Stromal cell of bone marrow (primary cell): Measurements from ENCODE around the gene DEPDC5.
A peak's percentile ranks its signal among the peaks of the same experiment; 100 is the strongest.
"Not testable (repeated sequence)": the region's sequence is repeated elsewhere in the genome, so short reads cannot be mapped to it uniquely, and the experiment has no call there.

Source experiments
- DNase-seq: peaks from one replicate; pipeline ENCODE4 v3.0.0-alpha.2; 2012; ENCODE audit warnings: low read depth

The DEPDC5 gene

GRCh38 chr22:31753634-31754501 lies at the start of gene DEPDC5:
Gene DEPDC5, plus strand, starts transcription at chr22:31754019. Its CDS starts 903 bp downstream, at chr22:31754922.
- peak; percentile 90 for DNase-seq

- DNase-seq = no peak
Measured at GRCh38 chr22:31707519-31707918, 46.3 kb upstream of the DEPDC5 start.

DNA sequence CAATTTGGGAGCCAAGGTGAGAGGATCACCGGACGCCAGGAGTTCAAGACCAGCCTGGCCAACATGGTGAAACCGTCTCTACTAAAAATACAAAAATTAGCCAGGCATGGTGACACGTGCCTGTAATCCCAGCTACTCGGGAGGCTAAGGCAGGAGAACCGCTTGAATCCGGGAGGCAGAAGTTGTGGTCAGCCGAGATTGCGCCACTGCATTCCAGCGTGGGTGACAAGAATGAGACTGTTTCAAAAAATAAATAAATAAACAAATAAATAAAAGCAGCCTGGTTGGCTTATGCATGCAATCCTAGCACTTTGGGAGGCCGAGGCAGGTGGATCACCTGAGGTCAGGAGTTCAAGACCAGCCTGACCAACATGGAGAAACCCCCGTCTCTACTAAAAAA lies 42.6 kb upstream of the DEPDC5 start:
- DNase-seq = not testable (repeated sequence)

DNA sequence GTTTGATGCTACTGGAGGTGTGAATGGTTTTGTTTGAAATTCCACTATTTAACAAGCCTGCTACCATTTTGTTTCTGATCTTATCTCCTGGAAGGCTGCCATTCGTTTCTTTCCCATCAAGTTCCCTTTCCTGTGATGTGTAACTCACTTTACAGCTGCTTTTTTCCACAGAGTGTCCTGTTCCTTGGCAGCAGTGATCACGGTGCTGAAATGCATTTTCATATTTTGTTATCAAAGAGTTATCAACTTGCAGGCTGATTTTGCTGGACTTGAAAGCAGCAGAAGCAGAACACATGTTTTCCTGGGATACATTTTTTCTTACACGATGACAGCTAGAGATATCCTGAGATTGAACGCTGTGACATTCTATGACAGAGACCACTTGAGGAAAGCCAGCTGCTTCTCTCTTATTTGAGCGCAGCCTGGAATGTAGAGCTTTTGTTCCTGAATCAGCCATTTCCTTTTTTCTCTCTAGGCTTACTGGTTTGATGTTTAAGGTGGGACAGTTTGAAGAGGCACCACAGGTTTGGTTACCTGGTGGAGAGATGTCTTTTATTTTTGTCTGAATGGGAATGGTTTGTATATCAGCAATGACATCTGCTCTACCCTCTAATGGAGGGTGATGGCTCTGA lies 38.6 kb upstream of the DEPDC5 start:
- DNase-seq = no peak

DNA sequence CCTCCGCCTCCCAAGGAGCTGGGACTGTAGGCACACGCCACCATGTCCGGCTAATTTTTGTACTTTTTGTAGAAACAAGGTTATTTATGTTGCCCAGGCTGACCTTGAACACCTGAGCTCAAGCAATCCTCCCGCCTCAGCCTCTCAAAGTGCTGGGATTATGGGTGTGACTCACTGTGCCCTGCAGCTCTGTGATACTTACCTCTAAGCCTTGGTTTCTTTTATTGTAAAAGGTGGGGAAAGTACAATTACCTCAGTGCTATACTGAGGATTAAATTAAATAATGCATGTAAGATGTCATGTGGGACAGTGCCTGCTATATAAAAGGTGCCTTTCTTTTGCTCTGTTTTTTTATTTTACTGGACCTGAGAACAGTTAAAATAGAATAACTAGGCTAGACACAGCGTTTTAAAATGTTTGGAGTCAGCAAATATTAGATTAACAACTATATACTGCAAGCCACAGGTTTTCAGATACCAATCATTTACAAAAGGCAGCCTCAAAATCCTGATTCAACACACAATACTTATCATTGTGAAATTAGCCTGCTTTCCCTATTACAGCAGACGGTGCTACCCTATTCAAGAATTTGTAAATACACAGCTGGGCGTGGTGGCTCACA lies 33.9 kb upstream of the DEPDC5 start:
- no peak for DNase-seq

DNA sequence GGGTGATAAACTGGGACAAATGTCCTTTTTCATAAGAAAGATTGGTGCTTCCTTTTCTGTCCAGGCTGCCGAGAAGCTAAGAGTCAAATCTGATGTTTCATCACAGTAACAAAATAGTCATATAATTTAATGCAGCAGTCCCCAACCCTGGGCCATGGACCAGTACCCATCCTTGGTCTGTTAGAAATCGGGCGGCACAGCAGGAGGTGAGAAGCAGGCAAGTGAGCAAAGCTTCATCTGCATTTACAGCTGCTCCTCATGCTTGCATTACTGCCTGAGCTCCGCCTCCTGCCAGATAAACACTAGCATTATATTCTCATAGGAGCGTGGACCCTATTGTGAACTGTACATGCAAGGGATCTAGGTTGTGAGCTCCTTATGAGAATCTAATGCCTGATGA lies 30.1 kb upstream of the DEPDC5 start:
- no peak for DNase-seq

- DNase-seq = no peak
Measured at GRCh38 chr22:31726692-31727091, 27.1 kb upstream of the DEPDC5 start.

- no peak for DNase-seq
Measured at GRCh38 chr22:31728857-31729256, 25.0 kb upstream of the DEPDC5 start.

GRCh38 chr22:31730344-31730711 lies 23.5 kb upstream of the DEPDC5 start:
- no peak for DNase-seq

DNA sequence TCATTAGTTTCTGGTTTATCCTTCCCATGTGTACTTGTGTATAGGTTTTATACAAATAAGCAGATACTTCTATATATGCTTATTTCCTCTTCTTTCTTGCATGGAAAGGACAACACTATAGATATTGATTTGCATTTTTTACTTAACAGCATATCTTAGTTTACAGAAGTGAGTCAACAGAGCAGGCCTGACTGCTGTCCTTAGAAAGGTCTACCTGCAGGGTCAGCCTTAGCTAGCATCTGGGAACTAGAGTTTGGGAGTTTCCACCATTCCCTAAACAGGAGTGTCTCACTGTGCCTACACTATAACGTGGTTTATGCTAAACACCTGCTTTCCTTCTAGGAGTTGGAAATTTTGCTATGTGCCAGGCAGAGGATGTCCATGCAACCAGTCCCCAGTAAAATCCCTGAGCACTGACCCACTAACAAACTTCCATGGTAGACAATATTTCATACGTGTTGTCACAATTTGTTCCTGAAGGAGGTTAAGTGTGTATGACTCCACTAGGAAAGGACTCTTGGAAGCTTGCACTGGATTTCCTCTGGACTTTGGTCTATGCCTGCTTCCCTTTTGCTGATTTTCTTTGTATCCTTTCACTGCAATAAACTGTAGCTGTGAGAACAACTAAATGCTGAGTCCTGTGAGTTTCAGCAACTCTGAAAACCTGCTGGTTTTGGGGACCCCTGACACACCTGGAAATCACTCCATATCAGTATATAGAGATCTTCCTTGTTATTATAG lies 21.6 kb upstream of the DEPDC5 start:
- no peak for DNase-seq

DNA sequence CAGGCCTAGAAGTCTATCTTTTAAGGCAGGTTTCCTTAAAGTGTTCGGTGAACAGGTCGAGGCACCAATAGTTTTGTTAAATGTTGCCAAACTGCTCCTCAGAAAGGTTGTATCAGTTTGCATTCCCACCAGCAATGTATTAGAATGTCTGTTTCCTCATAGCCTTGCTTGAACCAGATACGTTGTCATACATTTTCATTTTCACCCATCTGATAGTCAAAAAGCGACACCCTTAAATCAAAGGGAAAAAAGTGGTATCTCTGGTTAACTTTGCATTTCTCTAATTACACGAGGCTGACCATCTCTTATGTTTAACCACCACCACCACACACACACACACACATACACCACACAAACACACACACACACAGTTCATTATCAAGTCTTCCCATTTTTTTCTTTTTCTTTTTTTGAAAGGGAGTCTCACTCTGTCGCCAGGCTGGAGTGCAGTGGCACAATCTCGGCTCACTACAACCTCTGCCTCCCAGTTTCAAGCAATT lies 20.2 kb upstream of the DEPDC5 start:
- no peak for DNase-seq

- no peak for DNase-seq
Measured at GRCh38 chr22:31734512-31734911, 19.3 kb upstream of the DEPDC5 start.

DNA sequence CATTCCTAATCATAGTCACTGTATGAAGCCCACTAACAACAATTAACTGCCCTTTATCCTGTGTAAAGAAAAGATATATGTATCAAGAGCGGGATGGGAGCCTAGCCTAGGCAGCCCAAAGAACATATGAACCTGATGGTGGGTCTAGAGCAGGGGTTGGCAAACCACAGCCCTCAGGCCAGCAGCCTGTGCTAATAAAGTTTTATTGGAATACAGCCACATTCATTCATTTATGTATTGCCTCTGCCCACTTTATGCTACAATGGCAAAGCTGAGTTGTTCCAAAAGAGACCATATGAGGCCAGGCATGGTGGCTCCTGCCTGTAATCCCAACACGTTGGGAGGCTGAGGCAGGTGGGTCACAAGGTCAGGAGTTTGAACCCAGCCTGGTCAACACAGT lies 17.4 kb upstream of the DEPDC5 start:
- no peak for DNase-seq

GRCh38 chr22:31737932-31738331 lies 15.9 kb upstream of the DEPDC5 start:
- DNase-seq = no peak

DNA sequence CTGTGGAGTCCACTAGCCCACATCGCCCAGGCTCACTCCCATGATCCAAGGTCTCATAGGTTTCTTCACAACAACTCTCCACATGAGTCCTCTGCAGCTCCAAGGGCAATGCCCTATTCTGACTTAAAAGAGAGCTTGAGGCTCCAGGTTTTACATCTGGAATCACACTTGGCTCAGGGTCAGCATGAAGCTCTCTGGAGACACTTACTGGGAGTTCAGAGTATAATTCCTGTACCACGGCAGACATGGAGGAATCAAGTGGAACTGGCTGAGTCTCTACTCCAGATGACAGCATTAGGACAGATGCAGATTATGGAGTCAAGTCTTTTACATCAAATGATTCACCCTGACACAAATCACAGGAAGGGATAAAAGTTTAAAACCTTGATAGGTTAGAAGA lies 15.3 kb upstream of the DEPDC5 start:
- no peak for DNase-seq

- DNase-seq = no peak
Measured at GRCh38 chr22:31739795-31740201, 14.0 kb upstream of the DEPDC5 start.

DNA sequence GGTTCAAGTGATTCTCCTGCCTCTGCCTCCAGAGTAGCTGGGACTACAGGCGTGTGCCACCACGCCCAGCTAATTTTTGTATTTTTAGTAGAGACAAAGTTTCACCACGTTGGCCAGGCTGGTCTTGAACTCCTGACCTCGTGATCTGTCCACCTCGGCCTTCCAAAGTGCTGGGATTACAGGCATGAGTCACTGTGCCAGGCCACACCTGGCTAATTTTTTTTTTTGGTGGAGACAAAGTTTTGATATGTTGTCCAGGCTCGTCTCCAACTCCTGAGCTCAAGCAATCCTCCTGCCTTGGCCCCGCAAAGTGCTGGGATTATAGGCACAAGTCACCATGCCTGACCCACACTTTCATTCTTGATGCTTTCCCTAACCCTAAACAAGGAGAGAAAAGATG lies 13.5 kb upstream of the DEPDC5 start:
- DNase-seq = not testable (repeated sequence)

GRCh38 chr22:31742115-31742514 lies 11.7 kb upstream of the DEPDC5 start:
- no peak for DNase-seq

GRCh38 chr22:31742682-31743081 lies 11.1 kb upstream of the DEPDC5 start:
- no peak for DNase-seq

DNA sequence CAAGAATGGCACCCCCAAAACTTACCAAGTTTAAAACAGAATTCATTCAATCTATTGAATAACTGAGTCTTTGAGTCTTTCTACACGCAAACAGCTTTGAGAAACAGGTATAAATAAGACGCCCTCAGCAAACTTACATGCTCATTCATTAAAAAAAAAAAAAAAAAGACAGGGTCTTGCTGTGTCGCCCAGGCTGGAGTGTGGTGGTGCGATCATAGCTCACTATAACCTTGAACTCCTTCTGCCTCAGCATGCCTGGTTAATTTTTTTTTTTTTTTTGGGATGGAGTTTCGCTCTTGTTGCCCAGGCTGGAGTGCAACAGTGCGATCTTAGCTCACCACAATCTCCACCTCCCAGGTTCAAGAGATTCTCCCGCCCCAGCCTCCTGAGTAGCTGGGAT lies 9.9 kb upstream of the DEPDC5 start:
- no peak for DNase-seq

DNA sequence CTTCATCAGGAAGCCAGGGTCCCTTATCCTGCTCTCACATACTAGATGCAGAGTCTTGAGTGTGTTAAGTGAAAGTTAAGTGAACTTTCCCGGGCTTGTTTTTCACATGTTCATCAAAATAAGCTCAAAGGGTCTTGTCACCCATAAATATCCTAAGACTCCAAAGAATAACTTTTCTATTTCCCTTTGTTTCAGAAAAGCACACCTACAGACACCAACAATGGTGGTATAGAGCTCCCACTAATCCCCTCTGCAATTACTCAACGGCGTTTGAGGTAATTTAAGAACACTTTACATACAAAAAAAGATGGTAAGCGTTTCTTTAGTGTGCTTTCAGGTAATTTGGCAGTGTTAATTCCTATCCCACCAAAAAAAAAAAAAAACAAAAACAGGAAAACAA lies 6.4 kb upstream of the DEPDC5 start:
- DNase-seq = no peak

GRCh38 chr22:31748490-31748889 lies 5.3 kb upstream of the DEPDC5 start:
- no peak for DNase-seq
